ENCODE data around the gene UGT1A3.

The UGT1A3 gene

GRCh38 chr2:233816771-233817170 lies 87.9 kb downstream of the UGT1A3 start:
- no peak for DNase-seq (ENCODE audit: low read depth)

- DNase-seq (ENCODE audit: low read depth) = no peak
Observed at GRCh38 chr2:233817361-233817911, 88.6 kb downstream of the UGT1A3 start.

- DNase-seq (ENCODE audit: low read depth) = no peak
Observed at GRCh38 chr2:233817995-233818638, 89.3 kb downstream of the UGT1A3 start.

GRCh38 chr2:233818639-233819621 lies 90.1 kb downstream of the UGT1A3 start:
- DNase-seq (ENCODE audit: low read depth) = no peak

GRCh38 chr2:233819884-233820773 lies 91.3 kb downstream of the UGT1A3 start:
- no peak for DNase-seq (ENCODE audit: low read depth)

- no peak for DNase-seq (ENCODE audit: low read depth)
Observed at GRCh38 chr2:233820774-233821105, 91.9 kb downstream of the UGT1A3 start.

- DNase-seq (ENCODE audit: low read depth) = no peak
Observed at GRCh38 chr2:233821196-233821595, 92.4 kb downstream of the UGT1A3 start.

GRCh38 chr2:233821709-233822100 lies 92.9 kb downstream of the UGT1A3 start:
- no peak for DNase-seq (ENCODE audit: low read depth)

GRCh38 chr2:233822101-233822771 lies 93.4 kb downstream of the UGT1A3 start:
- DNase-seq (ENCODE audit: low read depth) = no peak
